ENCODE results near the gene NPTXR. TPM values are rescaled to one million over a fixed set of nuclear protein-coding genes. Genes with fewer than 3 reads are reported as not detected.

NPTXR gene
- total and polyA plus RNA-seq, 2 donors (not counting 1 experiment from before 2014, with no cell fraction given) = 1.0 to 2.0 TPM

DNA sequence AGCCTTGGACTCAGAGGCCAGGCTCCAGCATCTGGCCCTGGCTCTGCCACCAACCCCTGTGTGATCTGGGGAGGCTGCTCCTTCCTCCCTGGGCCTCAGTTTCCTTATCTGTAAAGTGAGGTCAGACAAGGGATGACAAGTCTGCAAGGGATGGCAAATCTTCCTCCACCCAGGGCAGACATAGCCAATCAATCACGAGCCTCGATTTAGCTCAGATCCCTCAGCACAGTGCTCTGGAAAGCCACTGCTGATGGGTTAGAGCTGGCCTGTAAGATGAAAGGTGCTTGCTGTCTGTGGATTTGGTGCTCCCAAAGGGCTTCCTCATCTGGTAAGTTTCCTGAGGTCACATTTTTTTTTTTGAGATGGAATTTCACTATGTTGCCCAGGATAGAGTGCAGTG, 20.2 kb downstream of the NPTXR start:
- peaks cover 1% of the 10 kb centered on the region for H4K20me1 ChIP-seq (ENCODE audit: control insufficient read depth, extremely low read depth, insufficient read depth, low read length)
- H3K79me2 ChIP-seq (ENCODE audit: control insufficient read depth, insufficient read depth, low read length) = no peaks in the 10 kb centered on the region
- no peak overlapping the region for H3K27ac ChIP-seq (ENCODE audit: insufficient read depth, low read length)
- H3K9me3 ChIP-seq (ENCODE audit: control insufficient read depth, insufficient read depth, low read depth, low read length) = no peaks in the 10 kb centered on the region
- H3K4me3 ChIP-seq (replicated peaks in 1 of 4; ENCODE audit: control extremely low read depth in 1 of 4, insufficient read depth in 1 of 4, low read depth in 3 of 4, low read length in 4 of 4) = no peak overlapping the region
- H2AFZ ChIP-seq (ENCODE audit: low read length) = no peak overlapping the region
- H3K27me3 ChIP-seq (ENCODE audit: control insufficient read depth, insufficient read depth, low read length) = peaks cover 3% of the 10 kb centered on the region
- no peaks in the 10 kb centered on the region for H3K4me1 ChIP-seq (ENCODE audit: control insufficient read depth, extremely low read depth, insufficient read depth, low read length)
- no peak overlapping the region for H3K4me2 ChIP-seq (ENCODE audit: extremely low read depth, insufficient read depth, low read length)
- H3K9ac ChIP-seq (ENCODE audit: insufficient read depth, low read length) = no peak overlapping the region
- TF ChIP-seq CTCF (conservative IDR thresholded peaks at IDR 0.05 in 1 of 2, IDR thresholded peaks at IDR 0.05 in 1 of 2; ENCODE audit: low read depth in 1 of 2, low read length in 2 of 2) = no peak
- no peak for TF ChIP-seq EZH2 (IDR thresholded peaks at IDR 0.05; ENCODE audit: low read length, missing control alignments)
- H3K36me3 ChIP-seq (ENCODE audit: control insufficient read depth, insufficient read depth, low read length) = no peaks in the 10 kb centered on the region
- no peak for DNase-seq (ENCODE audit: low read depth in 2 of 2)

DNA sequence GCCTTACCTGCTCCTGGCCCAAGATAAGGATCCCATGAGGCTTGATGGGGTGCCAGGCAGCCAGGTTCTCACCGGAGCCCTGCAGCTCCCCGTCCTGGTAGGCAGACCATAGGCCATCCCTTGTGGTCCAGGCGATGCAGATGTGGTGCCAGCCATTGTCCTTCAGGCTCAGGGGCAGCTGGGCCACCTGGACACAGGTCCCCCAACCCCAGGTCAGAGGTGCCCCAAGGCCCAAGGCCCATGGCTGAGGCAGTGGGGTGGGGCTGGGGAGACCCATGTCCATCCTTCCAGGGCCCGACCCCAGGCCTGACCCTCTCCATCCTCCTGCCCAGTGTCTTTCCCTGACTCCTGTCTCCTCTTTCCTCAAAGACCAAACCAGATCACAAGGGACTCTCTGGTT, 20.8 kb downstream of the NPTXR start:
- no peaks in the 10 kb centered on the region for H3K79me2 ChIP-seq (ENCODE audit: control insufficient read depth, insufficient read depth, low read length)
- no peaks in the 10 kb centered on the region for H3K36me3 ChIP-seq (ENCODE audit: control insufficient read depth, insufficient read depth, low read length)
- H2AFZ ChIP-seq (ENCODE audit: low read length) = no peak overlapping the region
- no peak overlapping the region for H3K4me3 ChIP-seq (replicated peaks in 1 of 4; ENCODE audit: control extremely low read depth in 1 of 4, insufficient read depth in 1 of 4, low read depth in 3 of 4, low read length in 4 of 4)
- peaks cover 3% of the 10 kb centered on the region for H3K27me3 ChIP-seq (ENCODE audit: control insufficient read depth, insufficient read depth, low read length)
- H3K4me1 ChIP-seq (ENCODE audit: control insufficient read depth, extremely low read depth, insufficient read depth, low read length) = no peaks in the 10 kb centered on the region
- no peak for TF ChIP-seq EZH2 (IDR thresholded peaks at IDR 0.05; ENCODE audit: low read length, missing control alignments)
- TF ChIP-seq CTCF (conservative IDR thresholded peaks at IDR 0.05 in 1 of 2, IDR thresholded peaks at IDR 0.05 in 1 of 2; ENCODE audit: low read depth in 1 of 2, low read length in 2 of 2) = no peak
- H3K27ac ChIP-seq (ENCODE audit: insufficient read depth, low read length) = no peak overlapping the region
- H4K20me1 ChIP-seq (ENCODE audit: control insufficient read depth, extremely low read depth, insufficient read depth, low read length) = peaks cover 1% of the 10 kb centered on the region
- H3K9me3 ChIP-seq (ENCODE audit: control insufficient read depth, insufficient read depth, low read depth, low read length) = no peaks in the 10 kb centered on the region
- H3K9ac ChIP-seq (ENCODE audit: insufficient read depth, low read length) = no peak overlapping the region
- DNase-seq (ENCODE audit: low read depth in 2 of 2) = no peak
- H3K4me2 ChIP-seq (ENCODE audit: extremely low read depth, insufficient read depth, low read length) = no peak overlapping the region

- Histone ChIP-seq H3K9me3 (ENCODE audit: control insufficient read depth, insufficient read depth, low read depth, low read length) (no peaks in the 10 kb centered on the region), H3K27ac (ENCODE audit: insufficient read depth, low read length) (no peak overlapping the region), H3K4me1 (ENCODE audit: control insufficient read depth, extremely low read depth, insufficient read depth, low read length) (no peaks in the 10 kb centered on the region), H3K27me3 (ENCODE audit: control insufficient read depth, insufficient read depth, low read length) (peaks cover 12% of the 10 kb centered on the region), H3K4me3 (replicated peaks in 1 of 4; ENCODE audit: control extremely low read depth in 1 of 4, insufficient read depth in 1 of 4, low read depth in 3 of 4, low read length in 4 of 4) (no peak overlapping the region), H3K36me3 (ENCODE audit: control insufficient read depth, insufficient read depth, low read length) (no peaks in the 10 kb centered on the region), H2AFZ (ENCODE audit: low read length) (no peak overlapping the region), H3K9ac (ENCODE audit: insufficient read depth, low read length) (no peak overlapping the region), H3K4me2 (ENCODE audit: extremely low read depth, insufficient read depth, low read length) (no peak overlapping the region), H4K20me1 (ENCODE audit: control insufficient read depth, extremely low read depth, insufficient read depth, low read length) (peaks cover 1% of the 10 kb centered on the region), H3K79me2 (ENCODE audit: control insufficient read depth, insufficient read depth, low read length) (no peaks in the 10 kb centered on the region)
- no peak for TF ChIP-seq EZH2 (IDR thresholded peaks at IDR 0.05; ENCODE audit: low read length, missing control alignments)
- no peak for TF ChIP-seq CTCF (conservative IDR thresholded peaks at IDR 0.05 in 1 of 2, IDR thresholded peaks at IDR 0.05 in 1 of 2; ENCODE audit: low read depth in 1 of 2, low read length in 2 of 2)
- DNase-seq (ENCODE audit: low read depth in 2 of 2) = no peak
Observed at GRCh38 chr22:38820020-38820419, 23.8 kb downstream of the NPTXR start.
